Left lobe of liver (tissue), 1 donor: ENCODE data around the gene MTMR10. TPM values are rescaled to one million over a fixed set of nuclear protein-coding genes. Genes with fewer than 3 reads are reported as not detected.

ENCODE experiments used
- total RNA-seq: library from RNA; stranded (reverse); gene quantifications from one replicate; pipeline ENCODE4 v1.2.1, GENCODE V29; 2021
- donor health status: DM: no; HTN: yes; CAD: no.

MTMR10 gene
- total RNA-seq, 1 donor from 2014 or later = 26.6 TPM

Other genes with a start within 250 kb of the MTMR10 start
- 14.2 TPM for gene FAN1, start 87.7 kb downstream of the MTMR10 start, total RNA-seq
- 0.10 TPM for gene TRPM1, start 110.1 kb upstream of the MTMR10 start, total RNA-seq